ENCODE data around the gene AUTS2. TPM values are rescaled to one million over a fixed set of nuclear protein-coding genes. Genes with fewer than 3 reads are reported as not detected.
A peak's percentile ranks its signal among the peaks of the same experiment; 100 is the strongest.

AUTS2 gene
- total RNA-seq, 1 donor from 2014 or later: 94.1 TPM

DNA sequence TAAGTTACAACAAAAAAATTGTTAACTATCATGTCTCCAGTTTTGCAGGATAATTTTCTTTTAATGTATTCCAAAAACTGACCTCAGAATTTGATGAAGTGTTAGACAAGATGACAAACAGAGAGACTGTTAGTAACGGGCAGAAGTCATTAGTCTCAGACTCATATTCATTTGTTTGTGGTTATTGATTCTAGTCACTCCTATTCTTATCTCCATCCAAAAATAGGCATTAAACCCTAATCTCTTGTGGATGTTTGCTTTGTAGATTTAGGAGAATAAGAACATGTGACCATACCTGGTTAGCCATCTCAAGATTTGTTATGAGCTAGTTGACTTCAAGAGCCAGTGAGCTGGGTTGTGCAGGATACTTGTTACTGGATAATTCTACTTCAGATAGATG lies 261.1 kb downstream of the AUTS2 start:
- H3K9me3 Mint-ChIP-seq: no peaks in the 10 kb centered on the region
- H3K4me3 Mint-ChIP-seq: no peak overlapping the region
- peaks cover 67% of the 10 kb centered on the region for H3K4me1 Mint-ChIP-seq (ENCODE audit: unreplicated experiment)
- no peak overlapping the region for H3K27ac Mint-ChIP-seq
- TF ChIP-seq, protein P1, sequence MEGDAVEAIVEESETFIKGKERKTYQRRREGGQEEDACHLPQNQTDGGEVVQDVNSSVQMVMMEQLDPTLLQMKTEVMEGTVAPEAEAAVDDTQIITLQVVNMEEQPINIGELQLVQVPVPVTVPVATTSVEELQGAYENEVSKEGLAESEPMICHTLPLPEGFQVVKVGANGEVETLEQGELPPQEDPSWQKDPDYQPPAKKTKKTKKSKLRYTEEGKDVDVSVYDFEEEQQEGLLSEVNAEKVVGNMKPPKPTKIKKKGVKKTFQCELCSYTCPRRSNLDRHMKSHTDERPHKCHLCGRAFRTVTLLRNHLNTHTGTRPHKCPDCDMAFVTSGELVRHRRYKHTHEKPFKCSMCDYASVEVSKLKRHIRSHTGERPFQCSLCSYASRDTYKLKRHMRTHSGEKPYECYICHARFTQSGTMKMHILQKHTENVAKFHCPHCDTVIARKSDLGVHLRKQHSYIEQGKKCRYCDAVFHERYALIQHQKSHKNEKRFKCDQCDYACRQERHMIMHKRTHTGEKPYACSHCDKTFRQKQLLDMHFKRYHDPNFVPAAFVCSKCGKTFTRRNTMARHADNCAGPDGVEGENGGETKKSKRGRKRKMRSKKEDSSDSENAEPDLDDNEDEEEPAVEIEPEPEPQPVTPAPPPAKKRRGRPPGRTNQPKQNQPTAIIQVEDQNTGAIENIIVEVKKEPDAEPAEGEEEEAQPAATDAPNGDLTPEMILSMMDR (conservative IDR thresholded peaks at IDR 0.05): no peak
- no peaks in the 10 kb centered on the region for H3K36me3 Mint-ChIP-seq
- DNase-seq (ENCODE audit: extremely low spot score, unreplicated experiment): no peak
- no peaks in the 10 kb centered on the region for H3K27me3 Mint-ChIP-seq

DNA sequence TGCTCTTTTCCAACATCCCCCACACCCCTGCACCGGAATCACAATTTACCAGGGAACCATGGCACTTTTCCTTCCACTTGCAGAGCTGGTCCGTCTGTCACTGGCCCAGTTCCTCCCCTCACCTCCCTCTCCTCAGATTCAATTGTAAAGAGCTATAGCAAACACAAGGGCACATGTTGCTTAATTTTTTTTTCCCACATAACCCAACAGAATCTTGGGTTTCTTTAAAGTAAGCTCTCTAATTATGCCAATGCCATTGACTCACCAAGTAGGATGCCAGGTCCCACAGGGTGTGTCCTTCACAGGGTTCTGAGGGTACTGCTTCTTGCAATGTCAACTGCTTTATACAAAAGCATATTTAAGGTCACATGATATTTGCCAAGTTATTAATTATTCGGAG lies 262.2 kb downstream of the AUTS2 start:
- Mint-ChIP-seq H3K36me3 (no peaks in the 10 kb centered on the region), H3K27ac (no peak overlapping the region), H3K4me1 (ENCODE audit: unreplicated experiment) (peaks cover 69% of the 10 kb centered on the region), H3K27me3 (no peaks in the 10 kb centered on the region), H3K4me3 (no peak overlapping the region), H3K9me3 (no peaks in the 10 kb centered on the region)
- DNase-seq (ENCODE audit: extremely low spot score, unreplicated experiment): no peak
- TF ChIP-seq, protein P1 (conservative IDR thresholded peaks at IDR 0.05): no peak

DNA sequence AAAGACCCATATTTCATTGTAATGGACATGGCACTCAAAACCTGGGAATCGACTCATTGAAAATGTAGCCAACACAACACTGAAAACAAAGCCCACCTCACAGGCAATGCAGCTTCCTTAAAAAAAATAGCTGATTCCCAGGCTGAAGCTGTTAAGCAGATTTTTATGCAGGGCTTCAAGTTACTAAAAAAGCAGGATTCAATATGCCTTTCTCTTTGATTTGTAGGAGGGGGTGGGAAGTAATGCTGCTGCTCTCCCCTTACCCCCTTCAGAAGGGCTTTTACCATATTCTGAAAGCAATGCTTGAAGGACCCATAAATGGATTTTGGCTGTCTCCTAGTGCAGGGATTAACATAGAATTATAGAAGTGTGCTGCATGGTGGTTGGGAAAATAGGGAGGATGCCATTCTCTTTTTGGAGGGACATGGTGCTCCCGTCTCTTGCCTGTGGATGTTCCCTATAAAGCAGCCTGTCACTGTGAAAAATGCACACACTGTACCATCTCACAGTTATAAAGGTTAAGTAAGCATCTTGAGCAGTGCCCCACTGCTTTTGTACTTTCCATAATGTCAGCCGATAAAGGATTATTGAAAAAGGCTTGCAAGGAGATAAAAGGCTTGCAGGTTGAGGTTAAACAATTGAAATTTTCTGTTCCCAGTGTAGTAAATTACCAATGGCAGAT lies 262.8 kb downstream of the AUTS2 start:
- Mint-ChIP-seq H3K27ac (no peak overlapping the region), H3K4me3 (peak overlapping the region; percentile 39), H3K4me1 (ENCODE audit: unreplicated experiment) (peaks cover 72% of the 10 kb centered on the region), H3K36me3 (no peaks in the 10 kb centered on the region), H3K27me3 (no peaks in the 10 kb centered on the region), H3K9me3 (no peaks in the 10 kb centered on the region)
- no peak for DNase-seq (ENCODE audit: extremely low spot score, unreplicated experiment)
- TF ChIP-seq, protein P1 (conservative IDR thresholded peaks at IDR 0.05): no peak

DNA sequence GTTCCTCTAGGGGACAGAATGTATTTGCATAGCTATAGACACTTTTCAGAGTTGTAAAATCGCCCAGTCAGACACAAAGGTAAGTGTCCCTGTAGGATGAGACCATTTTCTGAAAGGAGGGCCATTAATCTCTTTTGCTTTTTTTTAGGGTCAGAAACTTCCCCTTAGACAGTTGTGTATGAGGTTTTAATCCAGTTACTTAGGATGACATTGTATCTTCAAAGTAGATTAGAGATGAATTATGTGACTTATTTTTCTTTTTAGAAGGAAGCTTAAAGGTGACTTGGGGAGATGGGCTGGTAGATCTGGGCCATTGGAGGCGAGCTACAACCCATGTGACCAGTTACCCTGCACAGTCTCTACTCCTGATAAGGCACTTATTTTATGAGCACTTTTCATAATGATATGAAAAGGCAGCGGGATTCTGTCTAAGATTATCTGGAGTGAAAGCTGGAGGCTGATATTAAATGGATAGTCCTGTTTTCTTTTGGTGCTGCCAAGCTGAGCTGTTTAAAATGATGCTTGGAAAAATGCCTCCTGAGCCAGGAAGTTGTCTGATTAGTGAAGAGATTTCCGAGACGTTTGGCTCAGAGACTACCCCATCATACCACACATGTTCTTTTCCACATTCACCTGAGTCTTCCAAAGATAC lies 264.3 kb downstream of the AUTS2 start:
- H3K4me3 Mint-ChIP-seq: no peak overlapping the region
- TF ChIP-seq, protein P1 (conservative IDR thresholded peaks at IDR 0.05): no peak
- H3K27me3 Mint-ChIP-seq: no peaks in the 10 kb centered on the region
- H3K9me3 Mint-ChIP-seq: no peaks in the 10 kb centered on the region
- H3K4me1 Mint-ChIP-seq (ENCODE audit: unreplicated experiment): peaks cover 63% of the 10 kb centered on the region
- H3K36me3 Mint-ChIP-seq: no peaks in the 10 kb centered on the region
- DNase-seq (ENCODE audit: extremely low spot score, unreplicated experiment): no peak
- no peak overlapping the region for H3K27ac Mint-ChIP-seq

DNA sequence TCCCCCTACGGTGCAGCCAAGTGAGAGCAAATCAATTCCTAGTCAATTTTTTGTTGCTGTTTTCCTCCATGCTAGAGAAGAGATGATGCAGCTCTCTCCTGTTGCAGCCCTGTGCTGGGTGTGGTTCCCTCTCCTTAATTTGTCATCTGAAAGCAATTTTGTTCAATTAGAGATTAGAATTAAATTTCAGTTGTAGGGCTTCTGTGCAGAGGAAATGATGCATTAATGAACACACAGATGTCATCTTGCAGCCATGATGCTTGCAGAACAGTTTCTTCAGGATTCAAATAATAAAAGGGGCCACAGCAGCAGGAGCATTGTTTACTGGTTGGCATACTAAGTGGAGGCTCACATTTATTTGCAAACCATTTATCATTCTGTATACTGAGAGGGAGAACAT lies 266.0 kb downstream of the AUTS2 start:
- Mint-ChIP-seq H3K9me3 (no peaks in the 10 kb centered on the region), H3K4me1 (ENCODE audit: unreplicated experiment) (peaks cover 48% of the 10 kb centered on the region), H3K4me3 (no peak overlapping the region), H3K27me3 (no peaks in the 10 kb centered on the region), H3K36me3 (no peaks in the 10 kb centered on the region), H3K27ac (no peak overlapping the region)
- TF ChIP-seq, protein P1 (conservative IDR thresholded peaks at IDR 0.05): no peak
- DNase-seq (ENCODE audit: extremely low spot score, unreplicated experiment): no peak
